ENCODE data around the gene ST6GALNAC4. TPM values are rescaled to one million over a fixed set of nuclear protein-coding genes. Genes with fewer than 3 reads are reported as not detected.

ST6GALNAC4 gene
- total and polyA plus RNA-seq, 9 of the 15 experiments (the other 6 are each of a cell fraction or from before 2014, with no cell fraction given), result 2.6 to 43.1 (median 15.4) TPM

DNA sequence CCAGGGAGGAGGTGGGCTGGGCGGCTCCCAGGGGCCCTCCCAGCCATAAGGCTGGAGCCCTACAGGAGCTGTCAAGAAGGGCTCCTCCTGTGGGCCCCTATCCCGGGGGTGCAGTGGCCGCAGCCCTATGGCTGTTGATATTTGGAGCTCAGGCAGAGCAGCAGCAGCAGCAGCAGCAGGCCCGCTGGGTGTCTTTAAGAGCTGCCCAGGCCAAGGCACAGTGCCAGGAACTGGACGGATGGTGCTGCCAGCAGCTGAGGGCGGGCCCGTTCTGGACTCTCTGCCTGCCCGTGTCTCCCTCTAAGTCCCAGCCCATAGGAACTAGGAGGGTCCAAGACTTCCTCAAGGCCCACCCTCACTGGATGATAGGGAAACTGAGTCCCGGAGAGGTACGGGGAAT lies 43.0 kb downstream of the ST6GALNAC4 start:
- Histone ChIP-seq H3K4me3 (no peak overlapping the region), H3K27ac (ENCODE audit: extremely low read depth, low read depth, low read length) (no peak overlapping the region), H3K36me3 (ENCODE audit: control insufficient read depth, insufficient read depth, low read length) (peaks cover 6% of the 10 kb centered on the region; the same call in 1 of the 3 replicates), H2AFZ (ENCODE audit: low read depth, low read length) (no peak overlapping the region), H3K9me1 (ENCODE audit: control insufficient read depth, insufficient read depth, low read length) (no peaks in the 10 kb centered on the region), H4K20me1 (replicated peaks; ENCODE audit: control insufficient read depth, insufficient read depth, low read length) (no peaks in the 10 kb centered on the region), H3K4me1 (replicated peaks in 1 of 2; ENCODE audit: control insufficient read depth in 2 of 2, insufficient read depth in 2 of 2, low read length in 2 of 2) (peaks cover 22 to 67% of the 10 kb centered on the region in 2 experiments; a peak in 4 of 5 replicates), H3K9ac (ENCODE audit: insufficient read depth in 1 of 2, low read depth in 2 of 2, low read length in 2 of 2) (peak overlapping the region in 1 of 2 experiments; percentile 18; a peak in 1 of 4 replicates), H3K79me2 (ENCODE audit: control insufficient read depth, insufficient read depth, low read length) (peaks cover 12% of the 10 kb centered on the region; the same call in 2 of the 3 replicates), H3K4me2 (ENCODE audit: insufficient read depth, low read length) (no peak overlapping the region), H3K9me3 (replicated peaks; ENCODE audit: control insufficient read depth, insufficient read depth, low read depth, low read length) (no peaks in the 10 kb centered on the region), H3K27me3 (ENCODE audit: control insufficient read depth in 2 of 2, insufficient read depth in 2 of 2, low read length in 2 of 2) (no peaks in the 10 kb centered on the region)
- DNase-seq (ENCODE audit: extremely low read depth in 1 of 4, low spot score in 3 of 4) (no peak), FAIRE-seq (no peak), ATAC-seq (no peak)
- in situ Hi-C loops (cut with MboI), result loop anchor here (5.0 to 10.0 kb wide), 3 partner anchors 67 to 279 kb away; partner anchors contain the start of gene TOR2A
- WGBS (ENCODE audit: insufficient coverage, low coverage, missing lambda C conversion rate), result 77% methylated on average over 10 of the region's 10 CpGs
- BruUV-seq (replicated peaks), result no TSS peak
- intact Hi-C loops (cut with micrococcal nuclease), result loop anchor here (5.0 to 10.0 kb wide), 2 partner anchors 72 to 279 kb away; partner anchors contain the start of gene FPGS
- POLR2A ChIA-PET, result interaction anchor here (0.7 to 2.4 kb wide), 3 partner anchors 11 to 88 kb away, joined by 3 to 9 read pairs (median 3); partner anchors contain the start of gene CDK9
- CTCF ChIA-PET (ENCODE audit: low intra/inter-chr PET ratio), result interaction anchor here (0.6 kb wide), 1 partner anchor 171 kb away, joined by 3 read pairs; no protein-coding TSS in a partner anchor
- TF ChIP-seq TBL1XR1 (IDR thresholded peaks at IDR 0.05; ENCODE audit: low read length in 2 of 2) (no peak), RBBP5 (IDR thresholded peaks at IDR 0.05; ENCODE audit: borderline replicate concordance, insufficient read depth, low read length, poor library complexity, severe bottlenecking) (no peak), ZNF668 (CRISPR knock-in tag; IDR thresholded peaks at IDR 0.05) (no peak), GTF2F1 (IDR thresholded peaks at IDR 0.05; ENCODE audit: low read depth, low read length) (no peak), ZNF41 (CRISPR knock-in tag; conservative IDR thresholded peaks at IDR 0.05) (no peak), ZSCAN32 (CRISPR knock-in tag; IDR thresholded peaks at IDR 0.05) (no peak), ZNF79 (CRISPR knock-in tag; IDR thresholded peaks at IDR 0.05; ENCODE audit: low read depth) (no peak), RBM15 (IDR thresholded peaks at IDR 0.05; ENCODE audit: insufficient read depth, low read length) (no peak), ZNF253 (CRISPR knock-in tag; conservative IDR thresholded peaks at IDR 0.05) (no peak), STAT5B (CRISPR knock-in tag; IDR thresholded peaks at IDR 0.05) (no peak), YBX1 (IDR thresholded peaks at IDR 0.05) (no peak), GTF3C2 (IDR thresholded peaks at IDR 0.05; ENCODE audit: borderline replicate concordance, extremely low read depth, insufficient read length) (no peak), ZNF780A (CRISPR knock-in tag; IDR thresholded peaks at IDR 0.05) (no peak)
- TF ChIP-seq, protein P1, sequence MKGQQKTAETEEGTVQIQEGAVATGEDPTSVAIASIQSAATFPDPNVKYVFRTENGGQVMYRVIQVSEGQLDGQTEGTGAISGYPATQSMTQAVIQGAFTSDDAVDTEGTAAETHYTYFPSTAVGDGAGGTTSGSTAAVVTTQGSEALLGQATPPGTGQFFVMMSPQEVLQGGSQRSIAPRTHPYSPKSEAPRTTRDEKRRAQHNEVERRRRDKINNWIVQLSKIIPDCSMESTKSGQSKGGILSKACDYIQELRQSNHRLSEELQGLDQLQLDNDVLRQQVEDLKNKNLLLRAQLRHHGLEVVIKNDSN (CRISPR knock-in tag; IDR thresholded peaks at IDR 0.05), result no peak
- TF ChIP-seq, protein P2, sequence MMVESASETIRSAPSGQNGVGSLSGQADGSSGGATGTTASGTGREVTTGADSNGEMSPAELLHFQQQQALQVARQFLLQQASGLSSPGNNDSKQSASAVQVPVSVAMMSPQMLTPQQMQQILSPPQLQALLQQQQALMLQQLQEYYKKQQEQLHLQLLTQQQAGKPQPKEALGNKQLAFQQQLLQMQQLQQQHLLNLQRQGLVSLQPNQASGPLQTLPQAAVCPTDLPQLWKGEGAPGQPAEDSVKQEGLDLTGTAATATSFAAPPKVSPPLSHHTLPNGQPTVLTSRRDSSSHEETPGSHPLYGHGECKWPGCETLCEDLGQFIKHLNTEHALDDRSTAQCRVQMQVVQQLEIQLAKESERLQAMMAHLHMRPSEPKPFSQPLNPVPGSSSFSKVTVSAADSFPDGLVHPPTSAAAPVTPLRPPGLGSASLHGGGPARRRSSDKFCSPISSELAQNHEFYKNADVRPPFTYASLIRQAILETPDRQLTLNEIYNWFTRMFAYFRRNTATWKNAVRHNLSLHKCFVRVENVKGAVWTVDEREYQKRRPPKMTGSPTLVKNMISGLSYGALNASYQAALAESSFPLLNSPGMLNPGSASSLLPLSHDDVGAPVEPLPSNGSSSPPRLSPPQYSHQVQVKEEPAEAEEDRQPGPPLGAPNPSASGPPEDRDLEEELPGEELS (CRISPR knock-in tag; IDR thresholded peaks at IDR 0.05; ENCODE audit: borderline replicate concordance), result no peak
- TF ChIP-seq, protein P3, sequence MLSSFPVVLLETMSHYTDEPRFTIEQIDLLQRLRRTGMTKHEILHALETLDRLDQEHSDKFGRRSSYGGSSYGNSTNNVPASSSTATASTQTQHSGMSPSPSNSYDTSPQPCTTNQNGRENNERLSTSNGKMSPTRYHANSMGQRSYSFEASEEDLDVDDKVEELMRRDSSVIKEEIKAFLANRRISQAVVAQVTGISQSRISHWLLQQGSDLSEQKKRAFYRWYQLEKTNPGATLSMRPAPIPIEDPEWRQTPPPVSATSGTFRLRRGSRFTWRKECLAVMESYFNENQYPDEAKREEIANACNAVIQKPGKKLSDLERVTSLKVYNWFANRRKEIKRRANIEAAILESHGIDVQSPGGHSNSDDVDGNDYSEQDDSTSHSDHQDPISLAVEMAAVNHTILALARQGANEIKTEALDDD (IDR thresholded peaks at IDR 0.05), result no peak
